LoVo (cell line): ENCODE results near the gene NKAPL.

Experiments used
- DNase-seq: peaks from one replicate; pipeline ENCODE4 v3.0.0-alpha.2; 2016; ENCODE audit warnings: low spot score

Gene NKAPL

GRCh38 chr6:28258877-28259777 is at the start of gene NKAPL:
NKAPL (plus strand) TSS chr6:28259297; CDS start chr6:28259372, 75 bp downstream.
- DNase-seq, result no peak

DNA sequence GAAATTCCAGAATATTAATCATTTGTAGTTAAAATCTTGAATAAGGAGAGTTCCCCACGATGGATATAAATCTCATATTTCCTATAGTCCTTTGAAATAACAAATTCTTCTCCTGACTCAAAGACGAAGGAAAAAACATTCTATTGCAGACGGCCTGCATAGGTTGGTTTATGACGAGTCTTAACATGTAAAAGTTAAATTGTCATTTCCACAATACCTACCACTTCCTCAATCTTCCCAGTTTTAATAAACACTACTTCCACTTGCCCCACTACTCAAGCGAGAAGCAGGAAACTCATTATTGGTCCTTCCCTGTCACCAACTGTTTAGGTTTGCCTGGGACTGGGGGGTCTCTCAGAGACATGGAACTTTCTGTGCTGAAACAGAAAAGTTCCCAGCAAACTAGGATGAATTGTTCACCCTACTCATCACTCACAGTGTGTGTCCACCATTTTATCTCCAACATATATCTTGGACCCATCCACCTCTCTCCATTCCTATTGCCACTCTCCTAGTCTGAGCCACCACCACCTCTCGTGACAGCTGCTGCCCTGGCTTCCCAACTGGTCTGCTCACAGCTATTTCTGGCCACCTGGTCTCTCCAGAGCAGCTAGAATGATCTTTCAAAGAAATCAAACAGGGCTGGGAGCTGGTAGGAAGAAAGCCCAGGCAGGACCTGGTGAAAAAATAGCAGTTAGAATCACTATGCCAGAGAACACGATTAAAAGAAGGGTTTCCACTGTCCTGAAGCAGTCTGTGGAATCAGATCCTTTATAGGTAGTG is 49.2 kb upstream of the NKAPL start:
- DNase-seq, result no peak

DNA sequence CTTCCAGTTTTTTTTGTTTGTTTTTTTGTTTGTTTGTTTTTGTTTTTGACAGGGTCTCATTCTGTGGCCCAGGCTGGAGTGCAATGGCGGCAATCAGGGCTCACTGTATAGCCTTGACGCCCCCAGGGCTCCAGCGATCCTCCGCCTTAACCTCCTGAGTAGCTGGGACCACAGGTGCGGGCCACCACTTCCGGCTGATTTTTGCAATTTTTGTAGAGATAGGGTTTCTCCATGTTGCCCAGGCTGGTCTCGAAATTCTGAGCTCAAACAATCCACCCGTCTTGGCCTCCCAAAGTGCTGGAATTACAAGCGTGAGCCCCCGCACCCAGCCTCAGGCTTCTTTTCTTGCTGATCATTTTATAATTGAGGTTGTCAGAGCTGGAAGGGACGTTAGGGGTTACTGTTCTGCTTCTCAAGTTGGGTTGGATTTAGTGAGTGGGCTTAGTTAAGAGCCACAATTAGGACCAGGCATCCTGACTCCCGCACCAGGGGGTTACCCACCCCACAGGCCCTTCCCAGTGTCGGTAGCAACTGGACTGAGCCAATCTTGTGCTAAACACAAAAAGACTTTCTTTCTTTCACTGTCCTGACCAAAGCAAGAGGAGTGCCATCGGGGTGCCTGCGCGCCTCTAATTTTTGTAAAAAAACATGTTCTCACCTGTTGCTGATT is 47.1 kb upstream of the NKAPL start:
- DNase-seq, result no peak

GRCh38 chr6:28212510-28213212 is 46.4 kb upstream of the NKAPL start:
- peak; percentile 82 for DNase-seq

DNA sequence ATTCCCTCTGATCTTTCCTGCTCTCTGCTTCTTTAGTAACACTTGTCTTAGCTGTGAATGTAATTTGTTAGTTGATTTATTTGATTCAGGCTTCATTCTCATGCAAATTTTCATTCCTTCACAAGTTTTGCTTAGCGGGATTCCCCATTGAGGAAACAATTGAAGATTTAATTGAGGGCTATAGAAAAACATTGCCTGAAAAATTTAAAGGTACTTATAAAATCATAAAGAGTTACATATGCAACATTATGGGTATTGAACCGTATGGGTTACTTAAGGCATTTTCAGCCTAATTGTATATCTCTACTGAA is 45.9 kb upstream of the NKAPL start:
- no peak for DNase-seq

DNA sequence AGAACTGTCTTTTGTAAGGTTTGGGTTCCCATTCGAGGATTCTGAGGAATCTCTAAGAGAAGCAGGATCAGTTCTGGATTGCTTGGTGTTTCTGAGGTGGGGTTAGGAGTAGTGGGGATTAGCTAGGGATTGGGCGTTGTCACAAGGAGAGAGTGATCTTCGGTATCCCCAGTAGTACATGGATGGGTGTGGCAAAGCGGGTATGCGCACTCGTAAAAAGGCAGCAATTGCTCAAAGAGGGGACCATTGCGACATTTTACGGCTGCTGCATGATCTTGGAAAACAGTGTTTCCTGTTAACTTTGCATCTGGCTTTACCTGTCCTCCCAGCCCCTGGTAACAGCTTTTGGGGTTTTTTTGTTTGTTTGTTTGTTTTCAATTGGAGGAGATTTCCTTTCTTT is 43.7 kb upstream of the NKAPL start:
- peak; percentile 82 for DNase-seq

DNA sequence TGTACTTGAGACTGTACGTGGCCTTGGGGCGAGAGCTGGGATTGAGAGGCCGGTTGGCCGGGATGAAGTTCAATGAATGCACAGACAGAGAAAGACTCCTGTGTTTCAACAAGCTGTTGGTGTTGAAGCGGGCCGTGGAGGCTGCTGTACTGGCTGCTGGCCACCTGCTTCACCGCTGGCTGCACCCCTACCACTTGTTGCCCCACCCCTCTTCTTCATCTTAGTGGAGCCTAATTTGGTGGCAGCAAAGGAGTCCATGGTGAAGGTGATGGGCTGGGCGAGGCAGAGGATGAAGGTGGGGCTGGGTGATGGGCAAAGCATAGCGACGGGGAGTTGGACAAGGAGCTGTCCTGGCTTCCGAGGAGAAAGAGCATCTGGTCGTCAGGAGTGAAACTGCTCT is 41.2 kb upstream of the NKAPL start:
- no peak for DNase-seq

GRCh38 chr6:28218312-28219248 is 40.5 kb upstream of the NKAPL start:
- DNase-seq, result peak; percentile 73

GRCh38 chr6:28220257-28221133 is 38.6 kb upstream of the NKAPL start:
- no peak for DNase-seq

- DNase-seq, result no peak
These were observed 34.7 kb upstream of the NKAPL start for GRCh38 chr6:28224131-28225055.

DNA sequence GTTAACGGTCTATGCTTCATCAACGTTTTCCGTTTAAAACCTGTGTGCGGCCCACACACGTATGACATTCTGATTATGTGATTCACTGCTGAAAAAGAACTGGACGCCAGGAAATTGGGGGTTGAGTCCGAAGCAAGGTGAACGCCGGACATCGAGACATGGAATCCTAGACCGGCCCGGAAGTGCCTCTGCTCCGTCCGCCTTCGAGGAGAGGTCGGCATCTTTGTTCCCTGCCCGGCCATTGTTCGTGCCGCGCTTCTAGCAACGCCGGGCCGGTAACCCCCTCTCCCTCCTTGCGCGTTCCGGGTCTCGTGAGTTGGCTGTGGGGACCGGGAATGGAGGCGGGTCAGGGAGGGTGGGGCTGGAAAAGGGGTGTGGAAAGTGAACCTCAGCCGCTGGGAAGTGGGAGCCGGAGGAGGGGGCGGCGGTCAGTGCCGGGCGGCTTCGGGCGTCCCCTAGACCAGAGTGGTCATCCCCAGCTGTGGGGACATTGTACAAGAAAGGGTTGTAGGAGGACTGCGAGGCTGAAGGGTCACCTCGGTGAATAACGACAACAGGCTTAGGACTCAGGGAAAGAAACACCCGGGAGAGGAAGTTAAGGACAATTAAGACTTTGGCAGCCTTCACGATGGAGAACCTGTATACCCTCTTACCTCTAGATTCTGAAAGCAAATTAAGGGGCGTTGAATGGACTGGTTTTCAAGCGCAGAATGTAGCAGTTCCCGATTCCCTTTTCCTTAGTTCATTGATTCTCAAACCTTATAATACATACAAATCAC is 33.9 kb upstream of the NKAPL start, which contains the start of gene ZSCAN9:
Gene ZSCAN9, plus strand, starts transcription at position 220 of the 779 bp plus-strand sequence. CDS start 1,810 bp downstream, outside the sequence.
- DNase-seq, result peak; percentile 91

DNA sequence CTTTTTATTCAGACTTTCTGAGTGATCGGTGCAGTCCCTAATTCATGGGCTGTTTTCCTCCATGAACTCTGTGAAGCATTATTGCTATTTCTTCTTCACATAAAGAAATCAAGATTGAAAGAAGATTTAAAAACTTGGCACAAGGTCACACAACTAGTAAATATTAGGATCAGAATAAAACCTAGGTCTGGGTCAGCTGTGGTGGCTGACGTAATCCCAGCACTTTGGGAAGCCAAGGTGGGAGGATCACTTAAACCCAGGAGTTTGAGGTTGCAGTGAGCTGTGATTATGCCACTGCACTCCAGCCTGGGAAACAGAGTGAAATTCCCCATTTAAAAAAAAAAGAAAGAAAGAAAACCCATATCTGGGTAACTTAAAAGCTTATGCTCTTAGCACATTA is 32.6 kb upstream of the NKAPL start:
- DNase-seq, result no peak

- no peak for DNase-seq
These were observed 26.3 kb upstream of the NKAPL start for GRCh38 chr6:28232785-28233184.

DNA sequence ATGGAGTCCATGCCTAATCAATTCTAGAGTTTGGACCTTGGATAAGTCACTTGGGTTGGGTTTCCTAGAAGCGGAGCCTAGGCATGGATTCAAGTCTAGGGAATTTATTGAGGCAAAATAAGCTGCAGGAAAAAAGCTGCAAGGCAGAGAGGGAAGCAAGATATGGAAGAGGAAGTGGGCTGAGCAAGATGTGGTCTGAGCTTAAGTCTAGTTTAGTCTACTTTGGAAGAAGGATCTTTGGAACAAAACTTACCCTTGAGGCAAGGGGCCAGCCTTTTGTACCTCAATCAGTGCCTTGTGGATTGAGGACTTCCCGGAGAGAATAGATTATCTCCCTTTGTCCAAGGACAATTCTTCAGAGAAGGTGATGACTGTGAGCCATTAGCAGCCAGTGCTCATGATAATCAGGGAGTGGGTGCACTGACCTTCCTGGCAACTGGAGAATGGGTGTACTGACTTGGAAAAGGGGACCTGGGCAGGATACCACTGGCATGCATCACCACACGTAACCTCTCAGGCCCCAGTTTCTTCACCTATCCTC is 23.1 kb upstream of the NKAPL start:
- DNase-seq, result no peak

GRCh38 chr6:28239636-28240035 is 19.5 kb upstream of the NKAPL start:
- no peak for DNase-seq

DNA sequence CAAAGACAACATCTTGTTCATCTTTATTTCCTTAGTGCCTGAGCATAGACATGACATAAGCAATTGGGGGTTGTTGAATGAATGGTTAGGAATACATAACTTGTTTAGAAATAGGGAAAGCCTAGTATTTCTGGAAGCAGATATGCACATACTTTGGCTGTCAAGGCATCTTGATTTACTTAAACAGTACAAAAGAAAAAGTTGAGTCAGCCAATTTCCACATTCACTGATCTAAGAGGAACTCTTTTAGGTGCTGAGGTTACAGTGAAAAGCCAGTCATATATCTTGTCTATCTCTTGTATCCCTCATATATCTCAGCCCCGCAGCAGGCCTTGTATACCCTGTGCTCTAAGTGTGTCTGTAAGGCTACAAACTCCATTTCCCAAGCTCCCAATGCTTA is 18.6 kb upstream of the NKAPL start:
- DNase-seq, result no peak

DNA sequence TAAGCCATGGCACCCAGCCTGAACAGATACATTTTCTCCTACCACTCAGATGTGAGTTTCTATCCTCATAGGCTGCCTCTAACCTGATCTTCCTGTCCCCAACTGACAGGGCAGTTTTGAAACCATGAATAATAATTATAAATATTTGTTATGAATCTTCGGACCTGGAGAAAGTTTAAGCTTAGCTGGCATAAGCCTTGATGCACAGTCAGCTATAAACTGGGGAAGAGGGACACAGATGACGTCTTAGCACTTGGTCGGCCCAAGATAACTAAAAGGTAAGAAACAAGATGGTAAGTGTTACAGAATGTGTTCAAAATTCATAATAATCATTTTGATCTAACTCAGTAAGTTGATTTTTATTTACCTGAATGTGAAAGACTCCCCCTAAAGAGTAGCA is 15.2 kb upstream of the NKAPL start:
- DNase-seq, result no peak
